ENCODE data around the gene POLR1C.
A peak's percentile ranks its signal among the peaks of the same experiment; 100 is the strongest.

POLR1C gene

GRCh38 chr6:43503443-43503842, 13.4 kb upstream of the POLR1C start:
- no peak overlapping the region for H3K4me3 ChIP-seq (ENCODE audit: low read depth, low read length)
- no peak for DNase-seq (ENCODE audit: low read depth)
- TF ChIP-seq CTCF (IDR thresholded peaks at IDR 0.05; ENCODE audit: low read depth, low read length, missing control alignments), result no peak
- in situ Hi-C loops (cut with HindIII; ENCODE audit: low sequenced_read_pairs), result loop anchor here (5.0 to 10.0 kb wide), 2 partner anchors 41 to 179 kb away; no protein-coding TSS in a partner anchor

GRCh38 chr6:43504756-43505593, 11.9 kb upstream of the POLR1C start:
- in situ Hi-C loops (cut with HindIII; ENCODE audit: low sequenced_read_pairs), result loop anchor here (5.0 to 10.0 kb wide), 2 partner anchors 43 to 180 kb away; no protein-coding TSS in a partner anchor
- TF ChIP-seq CTCF (IDR thresholded peaks at IDR 0.05; ENCODE audit: low read depth, low read length, missing control alignments), result no peak
- DNase-seq (ENCODE audit: low read depth), result no peak
- no peak overlapping the region for H3K4me3 ChIP-seq (ENCODE audit: low read depth, low read length)

GRCh38 chr6:43505718-43506117, 11.2 kb upstream of the POLR1C start:
- H3K4me3 ChIP-seq (ENCODE audit: low read depth, low read length), result no peak overlapping the region
- in situ Hi-C loops (cut with HindIII; ENCODE audit: low sequenced_read_pairs), result loop anchor here (10.0 kb wide), 1 partner anchor 181 kb away; no protein-coding TSS in a partner anchor
- no peak for DNase-seq (ENCODE audit: low read depth)
- TF ChIP-seq CTCF (IDR thresholded peaks at IDR 0.05; ENCODE audit: low read depth, low read length, missing control alignments), result no peak

- no peak overlapping the region for H3K4me3 ChIP-seq (ENCODE audit: low read depth, low read length)
- TF ChIP-seq CTCF (IDR thresholded peaks at IDR 0.05; ENCODE audit: low read depth, low read length, missing control alignments), result no peak
- DNase-seq (ENCODE audit: low read depth), result no peak
- in situ Hi-C loops (cut with HindIII; ENCODE audit: low sequenced_read_pairs), result loop anchor here (10.0 kb wide), 1 partner anchor 181 kb away; no protein-coding TSS in a partner anchor
Observed at GRCh38 chr6:43506171-43506570, 10.7 kb upstream of the POLR1C start.

GRCh38 chr6:43506667-43507471, 10.0 kb upstream of the POLR1C start:
- DNase-seq (ENCODE audit: low read depth), result peak; percentile 63
- no peak overlapping the region for H3K4me3 ChIP-seq (ENCODE audit: low read depth, low read length)
- in situ Hi-C loops (cut with HindIII; ENCODE audit: low sequenced_read_pairs), result loop anchor here (10.0 kb wide), 1 partner anchor 182 kb away; no protein-coding TSS in a partner anchor
- TF ChIP-seq CTCF (IDR thresholded peaks at IDR 0.05; ENCODE audit: low read depth, low read length, missing control alignments), result peak; percentile 97

- in situ Hi-C loops (cut with HindIII; ENCODE audit: low sequenced_read_pairs), result loop anchor here (10.0 kb wide), 1 partner anchor 184 kb away; no protein-coding TSS in a partner anchor
- no peak for TF ChIP-seq CTCF (IDR thresholded peaks at IDR 0.05; ENCODE audit: low read depth, low read length, missing control alignments)
- no peak for DNase-seq (ENCODE audit: low read depth)
- no peak overlapping the region for H3K4me3 ChIP-seq (ENCODE audit: low read depth, low read length)
Observed at GRCh38 chr6:43508481-43509141, 8.3 kb upstream of the POLR1C start.
